Muscle layer of colon (tissue), 2 donors: ENCODE results near the gene TLE7.

Experiments used
- H3K27ac ChIP-seq: one replicate; pipeline ENCODE4 v1.7.0; 2013; ENCODE audit warnings: low read depth, mild to moderate bottlenecking, low read length, moderate library complexity
- H3K27me3 ChIP-seq, 2 donors: one replicate each; pipeline ENCODE4 v1.7.0; 2013; ENCODE audit warnings: low read length in 2 of 2, mild to moderate bottlenecking in 2 of 2; ENCODE audit not compliant: insufficient read depth in 2 of 2, control insufficient read depth in 1 of 2
- H3K36me3 ChIP-seq: one replicate; pipeline ENCODE4 v1.7.0; 2013; ENCODE audit warnings: mild to moderate bottlenecking, low read length; ENCODE audit not compliant: insufficient read depth
- H3K4me1 ChIP-seq: one replicate; pipeline ENCODE4 v1.7.0; 2013; ENCODE audit warnings: mild to moderate bottlenecking, low read length; ENCODE audit not compliant: insufficient read depth
- H3K4me3 ChIP-seq, 2 donors: one replicate each; pipeline ENCODE4 v1.7.0; 2013; ENCODE audit warnings: low read length in 2 of 2, low read depth in 1 of 2, mild to moderate bottlenecking in 1 of 2, moderate library complexity in 1 of 2
- H3K9ac ChIP-seq: one replicate; pipeline ENCODE4 v1.7.0; 2013; ENCODE audit warnings: low read length
- H3K9me3 ChIP-seq: one replicate; pipeline ENCODE4 v1.7.0; 2013; ENCODE audit warnings: mild to moderate bottlenecking, low read length
- donor health status: abdominal sarcoma.
- donor health status: Adenocarcinoma of cecum.

The TLE7 gene

DNA sequence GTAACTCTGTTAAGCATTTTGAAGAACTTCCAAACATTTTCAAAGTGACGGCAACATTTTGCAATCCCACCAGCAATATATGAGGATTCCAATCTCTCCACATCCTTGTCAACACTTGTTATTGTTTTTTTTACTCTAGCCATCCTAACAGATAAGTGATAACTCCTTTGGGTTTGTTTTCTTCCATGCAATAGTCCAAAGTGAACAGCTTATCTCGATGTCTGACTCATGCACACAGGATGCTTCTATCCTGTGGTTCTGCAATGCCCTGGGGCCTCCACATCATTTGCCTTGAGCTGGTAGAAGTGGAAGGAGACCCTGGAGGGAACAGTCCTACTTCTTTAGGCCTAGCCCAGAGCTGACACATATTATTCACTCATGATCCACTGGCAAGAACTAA, 13.0 kb downstream of the TLE7 start:
- no peak overlapping the region for H3K27ac ChIP-seq

DNA sequence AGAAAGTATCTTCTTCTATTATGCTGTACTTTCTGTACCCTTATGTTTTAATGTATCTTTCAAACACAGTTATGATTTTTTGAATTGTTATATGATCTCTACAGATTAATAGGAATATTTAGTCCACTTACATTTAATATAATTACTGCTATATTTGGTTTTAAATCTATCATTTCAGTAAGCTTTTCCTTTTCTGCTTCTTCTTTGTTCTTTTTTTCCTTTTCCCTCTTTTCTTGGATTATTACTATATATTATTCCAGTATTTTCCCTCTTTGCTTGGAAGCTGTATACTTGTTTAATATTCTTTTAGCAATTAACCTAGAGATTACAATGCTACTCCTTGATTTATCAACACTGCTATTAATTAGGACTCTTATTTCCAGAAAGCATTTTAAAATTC, 13.5 kb downstream of the TLE7 start:
- H3K27me3 ChIP-seq = peaks cover 0 to 10% of the 10 kb centered on the region in 2 donors
- H3K27ac ChIP-seq = no peak overlapping the region
- no peaks in the 10 kb centered on the region for H3K36me3 ChIP-seq
- no peaks in the 10 kb centered on the region for H3K9me3 ChIP-seq
- H3K9ac ChIP-seq = no peak overlapping the region
- H3K4me3 ChIP-seq = no peak overlapping the region
- no peaks in the 10 kb centered on the region for H3K4me1 ChIP-seq

More for the DNA sequence above, 13.0 kb downstream of the TLE7 start:
- Histone ChIP-seq H3K4me3 (no peak overlapping the region), H3K9me3 (no peaks in the 10 kb centered on the region), H3K9ac (no peak overlapping the region), H3K4me1 (no peaks in the 10 kb centered on the region), H3K27me3 (peaks cover 0 to 10% of the 10 kb centered on the region in 2 donors), H3K36me3 (no peaks in the 10 kb centered on the region)

DNA sequence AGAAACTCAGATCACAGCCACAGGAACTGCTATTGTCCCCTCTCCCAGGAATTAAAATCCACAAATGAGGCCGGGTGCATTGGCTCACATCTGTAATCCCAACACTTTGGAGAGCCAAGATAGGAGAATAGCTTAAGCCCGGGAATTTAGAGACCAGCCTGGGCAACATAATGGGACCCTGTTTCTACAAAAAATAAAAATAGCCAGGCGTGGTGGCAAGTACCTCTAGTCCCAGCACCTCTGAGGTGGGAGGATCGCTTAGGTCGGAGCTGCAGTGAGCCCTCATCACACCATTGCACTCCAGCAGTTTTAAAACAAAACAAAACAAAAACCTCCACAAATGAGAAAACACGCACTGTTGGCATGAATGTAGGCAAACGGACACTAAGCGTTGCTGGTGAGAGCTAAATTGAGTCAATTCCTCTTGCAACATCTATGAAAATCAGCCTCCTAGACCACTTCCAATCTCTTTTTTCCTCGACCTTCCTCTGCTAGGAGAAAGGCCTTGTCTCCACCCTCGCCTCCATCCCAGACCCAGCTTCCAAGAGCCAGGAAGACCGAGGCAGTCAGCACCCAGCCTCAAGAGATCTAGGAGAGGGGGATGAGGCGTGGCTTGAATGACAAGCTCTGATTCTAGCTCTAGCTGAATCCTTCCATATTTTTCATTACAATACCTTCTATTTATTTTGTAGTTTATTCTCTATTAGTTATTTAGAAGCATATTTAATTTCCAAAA, 14.8 kb downstream of the TLE7 start:
- H3K36me3 ChIP-seq = no peaks in the 10 kb centered on the region
- H3K4me1 ChIP-seq = no peaks in the 10 kb centered on the region
- H3K9ac ChIP-seq = no peak overlapping the region
- H3K27me3 ChIP-seq = peaks cover 0 to 10% of the 10 kb centered on the region in 2 donors
- no peak overlapping the region for H3K27ac ChIP-seq
- no peaks in the 10 kb centered on the region for H3K9me3 ChIP-seq
- no peak overlapping the region for H3K4me3 ChIP-seq

DNA sequence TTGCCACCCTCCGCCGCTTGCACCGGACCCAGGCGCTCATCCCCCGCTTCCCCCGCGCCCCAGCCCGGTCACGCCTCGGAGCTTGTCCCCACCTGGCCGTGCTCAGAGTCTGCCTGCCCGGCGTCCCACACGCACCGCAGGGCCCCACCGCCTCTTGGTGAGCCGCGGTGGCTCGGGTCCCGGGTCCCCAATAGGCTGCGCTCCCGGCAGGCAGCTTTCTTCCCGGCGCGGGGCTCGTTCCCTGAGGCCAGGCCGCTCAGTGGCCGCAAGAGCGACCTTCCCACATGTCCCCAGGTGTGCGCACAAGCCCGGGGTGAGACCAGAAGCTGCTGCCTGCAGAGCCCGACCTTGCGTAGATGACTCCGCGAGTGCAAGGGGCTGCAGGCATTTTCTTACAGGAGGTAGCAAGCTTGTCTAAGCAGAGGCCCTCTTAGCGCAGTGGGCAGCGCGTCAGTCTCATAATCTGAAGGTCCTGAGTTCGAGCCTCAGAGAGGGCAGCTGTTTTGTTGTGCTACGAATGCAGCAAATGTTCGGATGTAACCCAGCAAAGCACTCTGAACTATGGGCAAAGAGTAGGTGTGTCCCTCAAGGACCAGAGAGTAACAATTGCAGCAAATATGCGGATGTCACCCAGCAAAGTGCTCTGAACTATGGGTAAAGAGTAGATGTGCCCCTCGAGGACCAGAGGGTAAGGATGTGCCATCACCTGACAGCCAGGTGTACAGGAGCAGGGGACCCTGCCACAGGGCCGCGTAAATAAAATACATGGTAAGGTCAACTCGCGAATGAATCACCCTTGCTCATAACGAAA, 15.6 kb downstream of the TLE7 start:
- H3K4me1 ChIP-seq = no peaks in the 10 kb centered on the region
- H3K9me3 ChIP-seq = no peaks in the 10 kb centered on the region
- no peak overlapping the region for H3K27ac ChIP-seq
- H3K4me3 ChIP-seq = no peak overlapping the region
- H3K27me3 ChIP-seq = peaks cover 0 to 10% of the 10 kb centered on the region in 2 donors
- no peak overlapping the region for H3K9ac ChIP-seq
- no peaks in the 10 kb centered on the region for H3K36me3 ChIP-seq

DNA sequence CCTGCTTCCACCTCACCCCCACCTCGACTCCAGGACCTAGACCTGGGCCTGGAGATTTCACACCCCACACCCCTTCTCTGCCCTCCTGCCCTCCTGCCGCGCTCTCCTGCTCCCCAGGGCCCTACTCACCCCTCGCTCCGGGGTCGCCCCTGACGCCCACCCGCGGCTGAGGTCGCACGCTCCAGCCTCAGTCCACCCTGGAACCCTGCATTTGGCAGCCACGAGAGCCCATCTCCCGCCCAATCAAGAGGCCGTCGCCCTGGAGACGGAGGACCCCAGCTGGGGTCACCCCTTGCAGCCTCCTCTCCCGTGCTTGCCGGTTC, 16.1 kb downstream of the TLE7 start:
- H3K9me3 ChIP-seq = no peaks in the 10 kb centered on the region
- peaks cover 0 to 10% of the 10 kb centered on the region in 2 donors for H3K27me3 ChIP-seq
- no peak overlapping the region for H3K4me3 ChIP-seq
- H3K9ac ChIP-seq = no peak overlapping the region
- H3K27ac ChIP-seq = no peak overlapping the region
- no peaks in the 10 kb centered on the region for H3K4me1 ChIP-seq
- no peaks in the 10 kb centered on the region for H3K36me3 ChIP-seq

DNA sequence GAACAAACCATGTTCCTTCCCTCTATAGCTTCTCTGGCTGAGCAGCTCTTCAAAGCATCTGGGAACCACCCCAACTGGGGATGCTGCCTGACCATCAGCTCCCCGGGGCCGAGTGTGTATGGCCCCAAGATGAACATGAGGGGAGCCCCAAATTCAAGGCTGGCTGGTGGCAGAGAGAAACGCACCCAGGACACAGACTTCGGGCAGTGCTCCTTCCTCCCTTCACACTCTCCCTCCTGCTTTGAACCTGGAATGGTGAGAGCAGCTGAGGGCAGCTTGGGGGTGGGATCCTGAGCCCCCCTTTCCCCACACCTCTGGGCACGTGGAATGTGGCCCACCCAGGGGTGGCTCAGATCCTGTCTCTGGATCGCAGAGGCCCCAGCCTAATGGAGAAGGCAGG, 17.2 kb downstream of the TLE7 start:
- H3K4me1 ChIP-seq = no peaks in the 10 kb centered on the region
- peaks cover 0 to 10% of the 10 kb centered on the region in 2 donors for H3K27me3 ChIP-seq
- no peak overlapping the region for H3K27ac ChIP-seq
- H3K9ac ChIP-seq = no peak overlapping the region
- no peaks in the 10 kb centered on the region for H3K9me3 ChIP-seq
- no peaks in the 10 kb centered on the region for H3K36me3 ChIP-seq
- no peak overlapping the region for H3K4me3 ChIP-seq

DNA sequence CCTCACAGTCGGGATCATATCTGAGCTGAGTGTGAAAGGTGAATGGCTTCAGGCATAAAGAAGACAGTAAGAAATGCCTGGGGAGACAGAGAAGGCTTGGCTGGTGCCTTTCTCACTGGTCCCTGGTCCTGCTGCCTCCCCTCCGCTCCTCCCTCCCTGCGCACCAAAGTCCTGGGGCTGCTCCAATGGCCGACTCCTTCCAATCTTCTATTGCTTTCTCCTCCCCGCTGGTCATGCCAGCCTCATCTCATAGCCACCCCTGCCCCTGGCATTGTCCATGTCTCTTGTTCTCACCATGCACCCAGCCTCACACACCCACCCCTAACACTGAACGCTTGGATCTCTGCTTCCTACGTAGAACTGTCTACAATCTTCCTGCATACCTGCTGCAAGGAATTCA, 18.0 kb downstream of the TLE7 start:
- Histone ChIP-seq H3K4me3 (no peak overlapping the region), H3K9ac (no peak overlapping the region), H3K36me3 (no peaks in the 10 kb centered on the region), H3K4me1 (no peaks in the 10 kb centered on the region), H3K27me3 (peaks cover 0 to 10% of the 10 kb centered on the region in 2 donors), H3K9me3 (no peaks in the 10 kb centered on the region), H3K27ac (no peak overlapping the region)

DNA sequence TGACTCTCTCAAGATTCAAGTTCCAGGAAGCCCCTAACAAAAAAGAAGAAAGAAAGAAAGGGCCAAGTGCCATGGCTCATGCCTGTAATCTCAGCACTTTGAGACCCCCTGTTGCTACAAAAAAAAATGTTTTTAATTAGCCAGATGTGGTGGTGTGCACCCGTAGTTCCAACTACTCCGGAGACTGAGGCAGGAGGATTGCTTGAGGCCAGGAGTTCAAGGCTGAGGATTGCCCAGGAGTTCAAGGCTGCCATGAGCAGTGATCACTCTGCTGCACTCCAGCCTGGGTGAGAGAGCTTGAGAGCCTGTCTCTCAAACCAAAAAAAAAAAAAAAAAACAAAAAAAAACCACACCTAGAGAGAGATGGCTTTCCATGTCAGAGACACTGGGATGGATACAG, 18.8 kb downstream of the TLE7 start:
- Histone ChIP-seq H3K4me3 (no peak overlapping the region), H3K36me3 (no peaks in the 10 kb centered on the region), H3K9ac (no peak overlapping the region), H3K9me3 (no peaks in the 10 kb centered on the region), H3K4me1 (no peaks in the 10 kb centered on the region), H3K27ac (no peak overlapping the region), H3K27me3 (peaks cover 0 to 10% of the 10 kb centered on the region in 2 donors)

DNA sequence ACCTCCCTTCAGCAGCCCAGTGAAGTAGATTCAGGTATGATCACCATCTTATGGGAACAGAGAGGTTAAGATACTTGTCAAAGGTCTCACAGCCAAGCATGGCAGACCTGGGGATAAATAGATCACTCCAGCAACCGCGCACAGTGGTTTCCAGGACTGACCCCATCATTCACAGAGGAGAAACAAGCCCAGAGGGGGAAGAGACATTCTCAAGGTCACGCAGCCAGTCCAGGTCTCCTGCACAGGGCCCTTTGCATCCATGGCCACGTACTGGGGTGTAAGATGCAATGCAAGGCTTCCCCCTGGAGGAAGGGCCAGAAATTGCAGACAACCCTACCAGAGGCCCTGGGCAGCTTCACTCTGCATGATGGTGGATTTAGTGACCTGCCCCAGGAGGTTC, 19.9 kb downstream of the TLE7 start:
- Histone ChIP-seq H3K9me3 (no peaks in the 10 kb centered on the region), H3K36me3 (no peaks in the 10 kb centered on the region), H3K27ac (no peak overlapping the region), H3K27me3 (peaks cover 0 to 10% of the 10 kb centered on the region in 2 donors), H3K4me3 (no peak overlapping the region), H3K9ac (no peak overlapping the region), H3K4me1 (no peaks in the 10 kb centered on the region)

DNA sequence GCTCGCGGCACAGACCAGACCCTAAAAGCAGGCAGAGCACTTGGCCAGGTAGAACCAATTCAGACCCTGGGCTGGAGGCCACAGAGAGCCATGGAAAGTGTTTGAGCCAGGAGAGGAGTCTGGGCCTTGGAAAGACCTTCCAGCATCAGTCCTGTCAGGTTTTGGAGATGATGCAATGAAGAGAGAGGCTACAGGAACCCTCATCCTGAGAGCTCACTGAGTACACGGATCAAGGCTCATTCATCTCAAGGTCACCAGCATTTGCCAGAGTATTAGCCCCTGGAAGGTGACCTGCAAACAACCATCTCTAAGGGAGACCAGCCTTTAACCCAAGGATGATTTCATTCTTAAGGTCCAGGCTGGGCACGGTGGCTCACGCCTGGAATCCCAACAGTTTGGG, 27.8 kb downstream of the TLE7 start:
- Histone ChIP-seq H3K27ac (no peak overlapping the region), H3K36me3 (no peaks in the 10 kb centered on the region), H3K9me3 (no peaks in the 10 kb centered on the region), H3K4me1 (no peaks in the 10 kb centered on the region), H3K9ac (no peak overlapping the region), H3K27me3 (peaks cover 9 to 11% of the 10 kb centered on the region in 2 donors), H3K4me3 (no peak overlapping the region)

DNA sequence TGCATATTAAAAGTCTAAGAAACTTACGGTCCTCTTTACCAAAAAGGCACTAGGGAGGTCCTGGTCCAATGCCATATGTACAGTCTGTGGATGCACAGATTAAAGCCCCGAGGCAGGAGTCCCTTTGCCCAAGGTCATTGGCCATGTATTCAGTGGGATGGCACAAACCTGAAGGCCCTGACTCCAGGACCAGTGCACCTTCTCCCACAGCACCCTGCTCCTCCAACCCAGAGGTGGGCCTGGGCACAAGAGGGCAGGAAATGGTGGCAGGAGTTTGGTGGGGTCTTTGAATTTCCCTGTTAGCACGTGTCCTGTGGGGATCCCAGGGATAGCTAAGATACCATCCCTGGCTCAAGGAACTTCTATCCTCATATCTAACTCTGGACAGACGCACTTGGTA, 28.5 kb downstream of the TLE7 start:
- Histone ChIP-seq H3K9ac (no peak overlapping the region), H3K4me3 (no peak overlapping the region), H3K9me3 (no peaks in the 10 kb centered on the region), H3K36me3 (no peaks in the 10 kb centered on the region), H3K27me3 (peaks cover 9 to 11% of the 10 kb centered on the region in 2 donors), H3K27ac (no peak overlapping the region), H3K4me1 (no peaks in the 10 kb centered on the region)
